Effector memory CD8-positive, alpha-beta T cell (primary cell): ENCODE measurements around the gene KANSL1.
"Not testable (repeated sequence)": the region's sequence is repeated elsewhere in the genome, so short reads cannot be mapped to it uniquely, and the experiment has no call there.

Experiments used
- ATAC-seq: fragments of 150-1000 bp; cut with Tn5 transposase; replicated peaks from 2 replicates; pipeline ENCODE4 v1.10.0; 2021; ENCODE audit warnings: mild to moderate bottlenecking, moderate library complexity
- DNase-seq, 3 experiments: peaks; one replicate each; pipeline ENCODE4 v3.0.0; 2021
- H3K27ac Mint-ChIP-seq, 2 donors: one replicate each; pipeline ENCODE4 v1.8.0; 2022; ENCODE audit warnings: mild to moderate bottlenecking in 2 of 2, mixed read lengths in 2 of 2, moderate library complexity in 2 of 2
- H3K27me3 Mint-ChIP-seq, 2 donors: one replicate each; pipeline ENCODE4 v1.8.0; 2022; ENCODE audit warnings: mixed read lengths in 2 of 2
- H3K36me3 Mint-ChIP-seq: one replicate; pipeline ENCODE4 v1.8.0; 2022; ENCODE audit warnings: mild to moderate bottlenecking, moderate library complexity, mixed read lengths; ENCODE audit not compliant: insufficient read depth
- H3K4me1 Mint-ChIP-seq, 2 donors: one replicate each; pipeline ENCODE4 v1.8.0; 2022; ENCODE audit warnings: low read depth in 2 of 2, mixed read lengths in 2 of 2
- H3K4me3 Mint-ChIP-seq, 2 donors: one replicate each; pipeline ENCODE4 v1.8.0; 2022; ENCODE audit warnings: mild to moderate bottlenecking in 2 of 2, mixed read lengths in 2 of 2, moderate library complexity in 2 of 2
- H3K9me3 Mint-ChIP-seq, 2 donors: one replicate each; pipeline ENCODE4 v1.8.0; 2022; ENCODE audit warnings: mixed read lengths in 2 of 2

Gene KANSL1

DNA sequence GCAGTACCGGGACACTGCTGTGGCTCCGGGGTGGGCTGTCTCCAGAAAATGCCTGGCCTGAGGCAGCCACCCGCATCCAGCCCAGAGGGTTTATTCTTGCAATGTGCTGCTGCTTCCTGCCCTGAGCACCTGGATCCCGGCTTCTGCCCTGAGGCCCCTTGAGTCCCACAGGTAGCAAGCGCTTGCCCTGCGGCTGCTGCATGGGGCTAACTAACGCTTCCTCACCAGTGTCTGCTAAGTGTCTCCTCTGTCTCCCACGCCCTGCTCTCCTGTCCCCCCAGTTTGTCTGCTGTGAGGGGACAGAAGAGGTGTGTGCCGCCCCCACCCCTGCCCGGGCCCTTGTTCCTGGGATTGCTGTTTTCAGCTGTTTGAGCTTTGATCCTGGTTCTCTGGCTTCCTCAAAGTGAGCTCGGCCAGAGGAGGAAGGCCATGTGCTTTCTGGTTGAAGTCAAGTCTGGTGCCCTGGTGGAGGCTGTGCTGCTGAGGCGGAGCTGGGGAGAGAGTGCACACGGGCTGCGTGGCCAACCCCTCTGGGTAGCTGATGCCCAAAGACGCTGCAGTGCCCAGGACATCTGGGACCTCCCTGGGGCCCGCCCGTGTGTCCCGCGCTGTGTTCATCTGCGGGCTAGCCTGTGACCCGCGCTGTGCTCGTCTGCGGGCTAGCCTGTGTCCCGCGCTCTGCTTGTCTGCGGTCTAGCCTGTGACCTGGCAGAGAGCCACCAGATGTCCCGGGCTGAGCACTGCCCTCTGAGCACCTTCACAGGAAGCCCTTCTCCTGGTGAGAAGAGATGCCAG lies 181.3 kb downstream of the KANSL1 start:
- Mint-ChIP-seq H3K4me1 (peaks cover 0 to 2% of the 10 kb centered on the region in 2 donors), H3K4me3 (no peak overlapping the region), H3K36me3 (no peaks in the 10 kb centered on the region), H3K9me3 (no peaks in the 10 kb centered on the region), H3K27me3 (peaks cover 0 to 9% of the 10 kb centered on the region in 2 donors), H3K27ac (peak overlapping the region in 1 of 2 donors; percentile 89)
- ATAC-seq (no peak), DNase-seq (no peak)

DNA sequence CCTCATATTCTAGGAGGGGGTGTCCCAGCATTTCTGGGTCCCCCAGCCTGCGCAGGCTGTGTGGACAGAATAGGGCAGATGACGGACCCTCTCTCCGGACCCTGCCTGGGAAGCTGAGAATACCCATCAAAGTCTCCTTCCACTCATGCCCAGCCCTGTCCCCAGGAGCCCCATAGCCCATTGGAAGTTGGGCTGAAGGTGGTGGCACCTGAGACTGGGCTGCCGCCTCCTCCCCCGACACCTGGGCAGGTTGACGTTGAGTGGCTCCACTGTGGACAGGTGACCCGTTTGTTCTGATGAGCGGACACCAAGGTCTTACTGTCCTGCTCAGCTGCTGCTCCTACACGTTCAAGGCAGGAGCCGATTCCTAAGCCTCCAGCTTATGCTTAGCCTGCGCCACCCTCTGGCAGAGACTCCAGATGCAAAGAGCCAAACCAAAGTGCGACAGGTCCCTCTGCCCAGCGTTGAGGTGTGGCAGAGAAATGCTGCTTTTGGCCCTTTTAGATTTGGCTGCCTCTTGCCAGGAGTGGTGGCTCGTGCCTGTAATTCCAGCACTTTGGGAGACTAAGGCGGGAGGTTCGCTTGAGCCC lies 182.5 kb downstream of the KANSL1 start:
- Mint-ChIP-seq H3K36me3 (no peaks in the 10 kb centered on the region), H3K9me3 (no peaks in the 10 kb centered on the region), H3K4me3 (no peak overlapping the region), H3K27me3 (peaks cover 0 to 9% of the 10 kb centered on the region in 2 donors), H3K27ac (no peak overlapping the region), H3K4me1 (peaks cover 0 to 2% of the 10 kb centered on the region in 2 donors)
- DNase-seq, result no peak
- ATAC-seq, result no peak

DNA sequence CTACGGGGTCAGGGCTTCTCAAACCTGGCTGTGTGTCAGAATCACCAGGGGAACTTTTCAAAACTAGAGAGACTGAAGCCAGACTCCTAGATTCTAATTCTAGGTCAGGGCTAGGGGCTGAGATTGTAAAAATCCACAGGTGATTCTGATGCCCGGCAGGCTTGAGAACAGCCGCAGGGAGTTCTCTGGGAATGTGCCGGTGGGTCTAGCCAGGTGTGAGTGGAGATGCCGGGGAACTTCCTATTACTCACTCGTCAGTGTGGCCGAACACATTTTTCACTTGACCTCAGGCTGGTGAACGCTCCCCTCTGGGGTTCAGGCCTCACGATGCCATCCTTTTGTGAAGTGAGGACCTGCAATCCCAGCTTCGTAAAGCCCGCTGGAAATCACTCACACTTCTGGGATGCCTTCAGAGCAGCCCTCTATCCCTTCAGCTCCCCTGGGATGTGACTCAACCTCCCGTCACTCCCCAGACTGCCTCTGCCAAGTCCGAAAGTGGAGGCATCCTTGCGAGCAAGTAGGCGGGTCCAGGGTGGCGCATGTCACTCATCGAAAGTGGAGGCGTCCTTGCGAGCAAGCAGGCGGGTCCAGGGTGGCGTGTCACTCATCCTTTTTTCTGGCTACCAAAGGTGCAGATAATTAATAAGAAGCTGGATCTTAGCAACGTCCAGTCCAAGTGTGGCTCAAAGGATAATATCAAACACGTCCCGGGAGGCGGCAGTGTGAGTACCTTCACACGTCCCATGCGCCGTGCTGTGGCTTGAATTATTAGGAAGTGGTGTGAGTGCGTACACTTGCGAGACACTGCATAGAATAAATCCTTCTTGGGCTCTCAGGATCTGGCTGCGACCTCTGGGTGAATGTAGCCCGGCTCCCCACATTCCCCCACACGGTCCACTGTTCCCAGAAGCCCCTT lies 183.3 kb downstream of the KANSL1 start:
- H3K4me1 Mint-ChIP-seq, result peaks cover 0 to 2% of the 10 kb centered on the region in 2 donors
- no peak for DNase-seq
- no peak overlapping the region for H3K27ac Mint-ChIP-seq
- H3K27me3 Mint-ChIP-seq, result peaks cover 0 to 9% of the 10 kb centered on the region in 2 donors
- H3K9me3 Mint-ChIP-seq, result no peaks in the 10 kb centered on the region
- no peak for ATAC-seq
- H3K4me3 Mint-ChIP-seq, result no peak overlapping the region
- H3K36me3 Mint-ChIP-seq, result no peaks in the 10 kb centered on the region

- Mint-ChIP-seq H3K4me1 (peaks cover 0 to 2% of the 10 kb centered on the region in 2 donors), H3K9me3 (no peaks in the 10 kb centered on the region), H3K4me3 (no peak overlapping the region), H3K36me3 (no peaks in the 10 kb centered on the region), H3K27ac (no peak overlapping the region), H3K27me3 (peaks cover 0 to 9% of the 10 kb centered on the region in 2 donors)
- DNase-seq, result no peak
- no peak for ATAC-seq
These were observed 184.6 kb downstream of the KANSL1 start for GRCh38 chr17:46008591-46008990.

- ATAC-seq (no peak), DNase-seq (no peak)
- Mint-ChIP-seq H3K4me3 (no peak overlapping the region), H3K36me3 (no peaks in the 10 kb centered on the region), H3K27me3 (peaks cover 0 to 9% of the 10 kb centered on the region in 2 donors), H3K9me3 (no peaks in the 10 kb centered on the region), H3K4me1 (no peaks in the 10 kb centered on the region), H3K27ac (no peak overlapping the region)
These were observed 185.7 kb downstream of the KANSL1 start for GRCh38 chr17:46007461-46007965.

- not testable (repeated sequence) for DNase-seq, H3K36me3 Mint-ChIP-seq, H3K4me3 Mint-ChIP-seq, H3K4me1 Mint-ChIP-seq, ATAC-seq, H3K27ac Mint-ChIP-seq, H3K27me3 Mint-ChIP-seq, H3K9me3 Mint-ChIP-seq
These were observed 187.1 kb downstream of the KANSL1 start for GRCh38 chr17:46006082-46006481.

- Mint-ChIP-seq H3K9me3 (no peaks in the 10 kb centered on the region), H3K27me3 (no peaks in the 10 kb centered on the region), H3K36me3 (no peaks in the 10 kb centered on the region), H3K27ac (peak overlapping the region in 1 of 2 donors; percentile 41), H3K4me1 (peaks cover 0 to 3% of the 10 kb centered on the region in 2 donors), H3K4me3 (no peak overlapping the region)
- DNase-seq, result no peak
- ATAC-seq, result no peak
These were observed 189.1 kb downstream of the KANSL1 start for GRCh38 chr17:46003907-46004748.

- Mint-ChIP-seq H3K4me3 (no peak overlapping the region), H3K36me3 (no peaks in the 10 kb centered on the region), H3K4me1 (peaks cover 0 to 3% of the 10 kb centered on the region in 2 donors), H3K9me3 (no peaks in the 10 kb centered on the region), H3K27me3 (no peaks in the 10 kb centered on the region), H3K27ac (peak overlapping the region in 1 of 2 donors; percentile 25)
- no peak for DNase-seq
- ATAC-seq, result peak; percentile 13
These were observed 190.3 kb downstream of the KANSL1 start for GRCh38 chr17:46002973-46003316.

DNA sequence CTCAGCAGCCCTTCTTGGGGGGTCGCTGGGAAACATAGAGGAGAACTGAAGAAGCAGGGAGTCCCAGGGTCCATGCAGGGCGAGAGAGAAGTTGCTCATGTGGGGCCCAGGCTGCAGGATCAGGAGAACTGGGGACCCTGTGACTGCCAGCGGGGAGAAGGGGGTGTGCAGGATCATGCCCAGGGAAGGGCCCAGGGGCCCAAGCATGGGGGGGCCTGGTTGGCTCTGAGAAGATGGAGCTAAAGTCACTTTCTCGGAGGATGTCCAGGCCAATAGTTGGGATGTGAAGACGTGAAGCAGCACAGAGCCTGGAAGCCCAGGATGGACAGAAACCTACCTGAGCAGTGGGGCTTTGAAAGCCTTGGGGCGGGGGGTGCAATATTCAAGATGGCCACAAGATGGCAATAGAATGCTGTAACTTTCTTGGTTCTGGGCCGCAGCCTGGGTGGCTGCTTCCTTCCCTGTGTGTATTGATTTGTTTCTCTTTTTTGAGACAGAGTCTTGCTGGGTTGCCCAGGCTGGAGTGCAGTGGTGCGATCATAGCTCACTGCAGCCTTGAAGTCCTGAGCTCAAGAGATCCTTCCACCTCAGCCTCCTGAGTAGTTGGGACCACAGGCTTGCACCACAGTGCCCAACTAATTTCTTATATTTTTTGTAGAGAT lies 190.8 kb downstream of the KANSL1 start:
- Mint-ChIP-seq H3K4me3 (no peak overlapping the region), H3K27ac (peak overlapping the region in 1 of 2 donors; percentile 25), H3K4me1 (peaks cover 0 to 3% of the 10 kb centered on the region in 2 donors), H3K27me3 (no peaks in the 10 kb centered on the region), H3K36me3 (no peaks in the 10 kb centered on the region), H3K9me3 (no peaks in the 10 kb centered on the region)
- ATAC-seq, result peak; percentile 97
- peak; percentile 72 to 81 (median 73) for DNase-seq

DNA sequence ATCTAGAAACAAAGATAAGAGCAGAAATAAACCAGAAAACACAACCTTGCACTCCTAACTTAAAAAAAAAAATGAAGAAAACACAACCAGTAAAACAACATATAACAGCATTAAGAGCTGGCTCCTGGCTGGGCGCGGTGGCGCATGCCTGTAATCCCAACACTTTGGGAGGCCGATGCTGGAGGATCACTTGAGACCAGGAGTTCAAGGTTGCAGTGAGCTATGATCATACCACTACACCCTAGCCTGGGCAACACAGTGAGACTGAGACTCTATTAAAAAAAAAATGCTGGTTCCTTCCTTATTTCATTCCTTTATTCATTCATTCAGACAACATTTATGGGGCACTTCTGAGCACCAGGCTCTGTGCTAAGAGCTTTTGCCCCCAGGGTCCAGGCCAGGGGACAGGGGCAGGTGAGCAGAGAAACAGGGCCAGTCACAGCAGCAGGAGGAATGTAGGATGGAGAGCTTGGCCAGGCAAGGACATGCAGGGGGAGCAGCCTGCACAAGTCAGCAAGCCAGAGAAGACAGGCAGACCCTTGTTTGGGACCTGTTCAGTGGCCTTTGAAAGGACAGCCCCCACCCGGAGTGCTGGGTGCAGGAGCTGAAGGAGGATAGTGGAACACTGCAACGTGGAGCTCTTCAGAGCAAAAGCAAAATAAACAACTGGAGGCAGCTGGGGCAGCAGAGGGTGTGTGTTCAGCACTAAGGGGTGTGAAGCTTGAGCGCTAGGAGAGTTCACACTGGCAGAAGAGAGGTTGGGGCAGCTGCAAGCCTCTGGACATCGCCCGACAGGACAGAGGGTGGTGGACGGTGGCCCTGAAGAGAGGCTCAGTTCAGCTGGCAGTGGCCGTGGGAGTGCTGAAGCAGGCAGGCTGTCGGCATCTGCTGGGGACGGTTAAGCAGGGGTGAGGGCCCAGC lies 191.6 kb downstream of the KANSL1 start:
- Mint-ChIP-seq H3K4me3 (no peak overlapping the region), H3K4me1 (peaks cover 0 to 3% of the 10 kb centered on the region in 2 donors), H3K27me3 (no peaks in the 10 kb centered on the region), H3K36me3 (no peaks in the 10 kb centered on the region), H3K27ac (no peak overlapping the region), H3K9me3 (no peaks in the 10 kb centered on the region)
- DNase-seq (no peak), ATAC-seq (no peak)

GRCh38 chr17:46000757-46001156 lies 192.5 kb downstream of the KANSL1 start:
- Mint-ChIP-seq H3K4me3 (no peak overlapping the region), H3K27me3 (no peaks in the 10 kb centered on the region), H3K27ac (no peak overlapping the region), H3K9me3 (no peaks in the 10 kb centered on the region), H3K36me3 (no peaks in the 10 kb centered on the region), H3K4me1 (peaks cover 0 to 3% of the 10 kb centered on the region in 2 donors)
- DNase-seq (no peak), ATAC-seq (no peak)
